HEK293 (cell line): ENCODE results near the gene CCDC146.

Source experiments
- ZBTB8A ChIP-seq: fragments of 450-650 bp; formaldehyde crosslinking; IDR thresholded peaks from 2 replicates; pipeline ENCODE4 v1.5.1; 2016; ENCODE audit warnings: missing biosample characterization, missing genetic modification characterization
- ZNF121 ChIP-seq: fragments of 450-650 bp; formaldehyde crosslinking; IDR thresholded peaks from 2 replicates; pipeline ENCODE4 v1.5.1; 2016; ENCODE audit warnings: missing biosample characterization, missing genetic modification characterization
- ZNF133 ChIP-seq: fragments of 450-650 bp; formaldehyde crosslinking; IDR thresholded peaks from 2 replicates; pipeline ENCODE4 v1.5.1; 2016; ENCODE audit warnings: missing biosample characterization, missing genetic modification characterization
- ZNF146 ChIP-seq: fragments of 450-650 bp; formaldehyde crosslinking; IDR thresholded peaks from 2 replicates; pipeline ENCODE4 v1.5.1; 2016; ENCODE audit warnings: missing biosample characterization, missing genetic modification characterization
- ZNF202 ChIP-seq: fragments of 450-650 bp; formaldehyde crosslinking; IDR thresholded peaks from 2 replicates; pipeline ENCODE4 v1.5.1; 2016; ENCODE audit warnings: missing biosample characterization, missing genetic modification characterization, borderline replicate concordance
- ZNF274 ChIP-seq, 2 experiments: fragments of 200-500 bp in 1 of 2; fragments of 450-650 bp in 1 of 2; sonication (Bioruptor generic) in 1 of 2; formaldehyde crosslinking in 1 of 2; IDR thresholded peaks; 2 replicates each; pipeline versions ENCODE4 v1.5.1 to v1.6.1; 2014 to 2016; ENCODE audit warnings: borderline replicate concordance in 1 of 2, inconsistent platforms in 1 of 2, low read length in 1 of 2, missing biosample characterization in 1 of 2, missing genetic modification characterization in 1 of 2
- ZNF529 ChIP-seq: fragments of 450-650 bp; formaldehyde crosslinking; IDR thresholded peaks from 2 replicates; pipeline ENCODE4 v1.5.1; 2017; ENCODE audit warnings: missing genetic modification characterization, missing biosample characterization; ENCODE audit not compliant: insufficient replicate concordance
- ZNF560 ChIP-seq: fragments of 450-650 bp; formaldehyde crosslinking; IDR thresholded peaks from 2 replicates; pipeline ENCODE4 v1.5.1; 2017; ENCODE audit warnings: missing biosample characterization, missing genetic modification characterization, borderline replicate concordance
- ZNF585B ChIP-seq: fragments of 450-650 bp; formaldehyde crosslinking; IDR thresholded peaks from 2 replicates; pipeline ENCODE4 v1.5.1; 2016; ENCODE audit warnings: missing biosample characterization, missing genetic modification characterization
- TF ChIP-seq, protein P1 (sequence below): fragments of 450-650 bp; formaldehyde crosslinking; IDR thresholded peaks from 2 replicates; pipeline ENCODE4 v1.5.1; 2016; ENCODE audit warnings: missing biosample characterization, missing genetic modification characterization
- TF ChIP-seq, protein P2 (sequence below): fragments of 450-650 bp; formaldehyde crosslinking; IDR thresholded peaks from 2 replicates; pipeline ENCODE4 v1.5.1; 2017; ENCODE audit warnings: missing biosample characterization, missing genetic modification characterization
- TF ChIP-seq, protein P3 (sequence below): fragments of 450-650 bp; formaldehyde crosslinking; IDR thresholded peaks from 2 replicates; pipeline ENCODE4 v1.5.1; 2016; ENCODE audit warnings: missing biosample characterization, missing genetic modification characterization

DNA sequence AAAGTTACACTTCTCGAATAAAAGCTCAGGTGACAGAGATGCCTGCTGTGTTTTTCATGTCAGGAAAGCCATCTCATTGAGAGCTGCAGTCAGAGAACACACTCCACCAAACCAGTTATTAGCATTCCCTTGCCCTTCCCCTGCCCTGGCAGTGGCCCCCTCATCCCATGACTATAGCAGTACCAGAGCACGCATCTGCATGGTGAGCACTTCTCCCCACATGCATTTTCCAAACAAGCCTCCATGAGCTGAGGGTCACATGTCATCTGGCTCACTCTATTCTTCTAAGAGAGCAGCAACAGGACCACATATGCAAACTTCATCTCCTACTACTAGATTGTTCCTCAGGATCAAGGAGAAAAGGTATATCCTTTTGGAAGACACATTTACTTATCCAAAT is 119.7 kb downstream of the CCDC146 start:
- TF ChIP-seq, protein P1, sequence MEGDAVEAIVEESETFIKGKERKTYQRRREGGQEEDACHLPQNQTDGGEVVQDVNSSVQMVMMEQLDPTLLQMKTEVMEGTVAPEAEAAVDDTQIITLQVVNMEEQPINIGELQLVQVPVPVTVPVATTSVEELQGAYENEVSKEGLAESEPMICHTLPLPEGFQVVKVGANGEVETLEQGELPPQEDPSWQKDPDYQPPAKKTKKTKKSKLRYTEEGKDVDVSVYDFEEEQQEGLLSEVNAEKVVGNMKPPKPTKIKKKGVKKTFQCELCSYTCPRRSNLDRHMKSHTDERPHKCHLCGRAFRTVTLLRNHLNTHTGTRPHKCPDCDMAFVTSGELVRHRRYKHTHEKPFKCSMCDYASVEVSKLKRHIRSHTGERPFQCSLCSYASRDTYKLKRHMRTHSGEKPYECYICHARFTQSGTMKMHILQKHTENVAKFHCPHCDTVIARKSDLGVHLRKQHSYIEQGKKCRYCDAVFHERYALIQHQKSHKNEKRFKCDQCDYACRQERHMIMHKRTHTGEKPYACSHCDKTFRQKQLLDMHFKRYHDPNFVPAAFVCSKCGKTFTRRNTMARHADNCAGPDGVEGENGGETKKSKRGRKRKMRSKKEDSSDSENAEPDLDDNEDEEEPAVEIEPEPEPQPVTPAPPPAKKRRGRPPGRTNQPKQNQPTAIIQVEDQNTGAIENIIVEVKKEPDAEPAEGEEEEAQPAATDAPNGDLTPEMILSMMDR (tag by site-specific recombination), result no peak
- TF ChIP-seq ZNF274 (IDR thresholded peaks at IDR 0.05; ENCODE audit: low read length), result no peak
- no peak for TF ChIP-seq ZNF274 (tag by site-specific recombination; IDR thresholded peaks at IDR 0.05; ENCODE audit: borderline replicate concordance)
- TF ChIP-seq ZNF202 (tag by site-specific recombination), result no peak
- no peak for TF ChIP-seq ZNF585B (tag by site-specific recombination)
- TF ChIP-seq ZNF121, result no peak
- TF ChIP-seq, protein P2, sequence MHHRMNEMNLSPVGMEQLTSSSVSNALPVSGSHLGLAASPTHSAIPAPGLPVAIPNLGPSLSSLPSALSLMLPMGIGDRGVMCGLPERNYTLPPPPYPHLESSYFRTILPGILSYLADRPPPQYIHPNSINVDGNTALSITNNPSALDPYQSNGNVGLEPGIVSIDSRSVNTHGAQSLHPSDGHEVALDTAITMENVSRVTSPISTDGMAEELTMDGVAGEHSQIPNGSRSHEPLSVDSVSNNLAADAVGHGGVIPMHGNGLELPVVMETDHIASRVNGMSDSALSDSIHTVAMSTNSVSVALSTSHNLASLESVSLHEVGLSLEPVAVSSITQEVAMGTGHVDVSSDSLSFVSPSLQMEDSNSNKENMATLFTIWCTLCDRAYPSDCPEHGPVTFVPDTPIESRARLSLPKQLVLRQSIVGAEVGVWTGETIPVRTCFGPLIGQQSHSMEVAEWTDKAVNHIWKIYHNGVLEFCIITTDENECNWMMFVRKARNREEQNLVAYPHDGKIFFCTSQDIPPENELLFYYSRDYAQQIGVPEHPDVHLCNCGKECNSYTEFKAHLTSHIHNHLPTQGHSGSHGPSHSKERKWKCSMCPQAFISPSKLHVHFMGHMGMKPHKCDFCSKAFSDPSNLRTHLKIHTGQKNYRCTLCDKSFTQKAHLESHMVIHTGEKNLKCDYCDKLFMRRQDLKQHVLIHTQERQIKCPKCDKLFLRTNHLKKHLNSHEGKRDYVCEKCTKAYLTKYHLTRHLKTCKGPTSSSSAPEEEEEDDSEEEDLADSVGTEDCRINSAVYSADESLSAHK, result no peak
- no peak for TF ChIP-seq ZNF560 (tag by site-specific recombination)
- no peak for TF ChIP-seq ZNF133
- no peak for TF ChIP-seq ZBTB8A
- TF ChIP-seq, protein P3, sequence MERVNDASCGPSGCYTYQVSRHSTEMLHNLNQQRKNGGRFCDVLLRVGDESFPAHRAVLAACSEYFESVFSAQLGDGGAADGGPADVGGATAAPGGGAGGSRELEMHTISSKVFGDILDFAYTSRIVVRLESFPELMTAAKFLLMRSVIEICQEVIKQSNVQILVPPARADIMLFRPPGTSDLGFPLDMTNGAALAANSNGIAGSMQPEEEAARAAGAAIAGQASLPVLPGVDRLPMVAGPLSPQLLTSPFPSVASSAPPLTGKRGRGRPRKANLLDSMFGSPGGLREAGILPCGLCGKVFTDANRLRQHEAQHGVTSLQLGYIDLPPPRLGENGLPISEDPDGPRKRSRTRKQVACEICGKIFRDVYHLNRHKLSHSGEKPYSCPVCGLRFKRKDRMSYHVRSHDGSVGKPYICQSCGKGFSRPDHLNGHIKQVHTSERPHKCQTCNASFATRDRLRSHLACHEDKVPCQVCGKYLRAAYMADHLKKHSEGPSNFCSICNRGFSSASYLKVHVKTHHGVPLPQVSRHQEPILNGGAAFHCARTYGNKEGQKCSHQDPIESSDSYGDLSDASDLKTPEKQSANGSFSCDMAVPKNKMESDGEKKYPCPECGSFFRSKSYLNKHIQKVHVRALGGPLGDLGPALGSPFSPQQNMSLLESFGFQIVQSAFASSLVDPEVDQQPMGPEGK (tag by site-specific recombination), result no peak
- no peak for TF ChIP-seq ZNF529
- TF ChIP-seq ZNF146, result no peak
